Subcutaneous adipose tissue (tissue), 4 donors: ENCODE data around the gene CARD10. TPM values are rescaled to one million over a fixed set of nuclear protein-coding genes. Genes with fewer than 3 reads are reported as not detected.

Experiments used
- total RNA-seq, 4 donors: library from RNA; depleted of rRNA; stranded (reverse); fragments of >200 nt; gene quantifications; one replicate each; pipeline ENCODE4 v1.1.0, GENCODE V29; 2016
- TF ChIP-seq, protein P1 (sequence below): fragments of 450-650 bp; IDR thresholded peaks from one replicate; pipeline ENCODE4 v1.5.1; 2016; ENCODE audit warnings: low read depth, mild to moderate bottlenecking, control low read depth, antibody characterized with exemption, moderate library complexity

The CARD10 gene
- total RNA-seq, 4 donors from 2014 or later, result 1.9 to 11.7 (median 3.6) TPM

DNA sequence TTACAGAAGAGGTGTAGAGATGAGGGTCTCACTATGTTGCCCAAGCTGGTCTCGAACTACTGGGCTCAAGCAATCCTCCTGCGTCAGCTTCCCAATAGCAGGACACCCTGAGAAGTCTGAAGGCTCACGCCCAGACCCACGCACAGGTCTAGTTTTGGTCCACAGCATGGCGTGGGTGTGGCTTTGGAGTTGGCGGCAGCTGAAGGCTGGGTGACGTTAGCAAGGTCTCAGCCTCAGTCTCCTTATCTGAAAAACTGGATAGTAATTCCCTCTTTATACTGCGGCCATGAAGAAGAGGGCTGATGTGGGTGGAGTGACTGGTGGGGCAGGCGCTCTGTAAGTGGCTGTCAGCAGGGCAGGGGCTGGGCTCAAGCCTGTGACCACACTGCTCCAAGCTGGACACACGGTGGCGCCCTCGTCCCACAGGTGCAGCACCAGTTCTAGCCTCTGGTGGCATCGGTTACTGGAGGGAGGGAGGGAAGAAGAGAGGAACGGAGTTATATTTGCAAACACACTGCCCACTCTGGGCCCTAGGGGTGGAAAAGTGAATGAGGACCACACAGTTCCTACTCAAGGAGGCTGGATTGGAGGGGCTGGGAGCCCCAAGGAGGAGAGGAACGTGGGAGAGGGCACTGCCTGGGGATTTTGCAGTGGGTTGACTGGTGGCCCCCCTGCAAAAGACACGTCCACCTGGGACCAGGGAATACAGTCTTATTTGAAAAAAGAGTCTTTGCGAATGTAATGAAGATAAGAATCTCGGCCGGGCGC, 19.6 kb upstream of the CARD10 start:
- TF ChIP-seq, protein P1, sequence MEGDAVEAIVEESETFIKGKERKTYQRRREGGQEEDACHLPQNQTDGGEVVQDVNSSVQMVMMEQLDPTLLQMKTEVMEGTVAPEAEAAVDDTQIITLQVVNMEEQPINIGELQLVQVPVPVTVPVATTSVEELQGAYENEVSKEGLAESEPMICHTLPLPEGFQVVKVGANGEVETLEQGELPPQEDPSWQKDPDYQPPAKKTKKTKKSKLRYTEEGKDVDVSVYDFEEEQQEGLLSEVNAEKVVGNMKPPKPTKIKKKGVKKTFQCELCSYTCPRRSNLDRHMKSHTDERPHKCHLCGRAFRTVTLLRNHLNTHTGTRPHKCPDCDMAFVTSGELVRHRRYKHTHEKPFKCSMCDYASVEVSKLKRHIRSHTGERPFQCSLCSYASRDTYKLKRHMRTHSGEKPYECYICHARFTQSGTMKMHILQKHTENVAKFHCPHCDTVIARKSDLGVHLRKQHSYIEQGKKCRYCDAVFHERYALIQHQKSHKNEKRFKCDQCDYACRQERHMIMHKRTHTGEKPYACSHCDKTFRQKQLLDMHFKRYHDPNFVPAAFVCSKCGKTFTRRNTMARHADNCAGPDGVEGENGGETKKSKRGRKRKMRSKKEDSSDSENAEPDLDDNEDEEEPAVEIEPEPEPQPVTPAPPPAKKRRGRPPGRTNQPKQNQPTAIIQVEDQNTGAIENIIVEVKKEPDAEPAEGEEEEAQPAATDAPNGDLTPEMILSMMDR, result no peak

DNA sequence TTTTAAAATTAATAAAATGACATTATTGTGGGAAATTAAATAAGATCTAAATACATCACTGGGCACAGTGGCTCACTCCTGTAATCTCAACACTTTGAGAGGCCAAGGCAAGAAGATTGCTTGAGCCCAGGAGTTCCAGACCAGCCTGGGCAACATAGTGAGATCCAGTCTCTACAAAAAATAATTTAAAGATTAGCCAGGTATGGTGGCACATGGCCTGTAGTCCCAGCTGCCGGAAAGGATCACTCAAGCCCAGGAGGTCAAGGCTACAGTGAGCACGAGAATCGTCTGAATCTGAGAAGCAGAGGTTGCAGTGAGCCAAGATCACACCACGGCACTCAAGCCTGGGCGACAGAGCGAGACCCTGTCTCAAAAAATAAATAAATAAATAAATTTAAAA, 15.9 kb upstream of the CARD10 start:
- TF ChIP-seq, protein P1, result no peak

- TF ChIP-seq, protein P1, result no peak
These were observed 15.2 kb upstream of the CARD10 start for GRCh38 chr22:37534445-37534844.

- TF ChIP-seq, protein P1, result no peak
These were observed 14.8 kb upstream of the CARD10 start for GRCh38 chr22:37533995-37534394.

GRCh38 chr22:37529652-37530345, 10.6 kb upstream of the CARD10 start:
- TF ChIP-seq, protein P1, result no peak

DNA sequence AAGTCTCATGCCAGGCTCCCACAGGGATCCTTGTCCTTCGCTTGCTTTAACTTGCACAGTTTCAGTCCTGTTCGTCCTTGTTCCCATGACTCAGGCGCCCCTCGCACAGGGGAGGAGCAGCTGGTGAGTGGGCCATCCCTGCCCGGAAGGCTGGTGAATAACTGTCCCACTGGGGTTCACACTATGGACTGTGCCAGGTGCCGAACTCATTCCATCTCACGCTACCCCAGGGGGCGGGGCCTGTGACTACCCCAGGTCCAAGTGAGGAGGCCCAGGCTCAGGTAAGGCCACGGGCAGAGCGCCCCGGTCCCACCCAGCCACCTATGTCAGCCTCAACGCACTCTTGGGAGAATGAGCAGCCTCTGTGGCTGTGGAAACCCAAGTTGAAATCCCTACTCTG, 7.2 kb upstream of the CARD10 start:
- TF ChIP-seq, protein P1, result no peak

DNA sequence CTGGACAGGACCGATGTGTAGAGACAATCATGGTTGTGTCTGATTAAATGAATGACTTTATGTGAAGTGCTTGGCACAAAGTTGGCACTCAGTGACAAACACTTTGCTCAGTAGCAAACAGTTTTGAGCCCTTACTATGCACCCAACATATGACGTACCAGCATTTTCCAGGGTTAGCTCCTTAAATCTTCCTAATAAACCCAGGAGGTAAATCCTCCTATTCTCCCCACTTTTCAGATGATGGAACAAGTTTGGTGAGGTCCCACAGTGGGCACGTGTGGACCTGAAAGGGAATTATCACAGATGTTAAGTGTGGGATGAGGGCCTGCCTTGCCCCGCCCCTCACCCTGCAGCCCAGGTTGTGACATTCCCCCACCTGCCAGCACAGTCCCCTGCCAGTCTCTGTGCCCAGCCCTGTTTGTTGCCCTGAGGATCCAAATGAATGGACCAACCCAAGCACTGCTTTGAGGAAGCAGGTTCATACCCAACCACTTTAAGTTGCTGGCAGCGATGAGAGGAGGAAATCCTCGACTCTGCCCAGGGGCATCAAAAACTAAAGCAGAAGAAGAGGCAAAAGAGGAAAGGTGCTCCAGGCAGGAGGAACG, 6.6 kb upstream of the CARD10 start:
- TF ChIP-seq, protein P1, result no peak
